ENCODE results near the gene RCL1.
"Not testable (repeated sequence)": the region's sequence is repeated elsewhere in the genome, so short reads cannot be mapped to it uniquely, and the experiment has no call there.

Gene RCL1

DNA sequence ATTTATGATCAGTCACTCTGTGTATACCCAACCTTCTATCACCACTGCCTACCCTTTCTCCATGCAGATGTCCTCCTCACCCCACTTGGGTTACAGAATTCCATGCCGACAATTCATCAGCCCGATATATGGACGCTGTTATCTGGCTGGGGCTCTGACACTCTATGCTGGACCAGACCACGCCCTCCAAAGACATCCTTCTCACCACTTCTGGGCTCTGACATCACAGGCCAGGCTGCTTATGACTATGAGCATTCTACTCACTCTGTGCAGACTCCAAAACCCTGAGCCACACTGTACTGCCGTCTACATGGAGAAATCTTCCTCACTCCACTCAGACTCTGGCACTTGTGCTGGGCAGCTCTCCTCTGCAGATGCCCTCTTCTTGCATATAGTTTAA lies 44.1 kb upstream of the RCL1 start:
- peaks cover 0 to 6% (median 0%) of the 10 kb centered on the region in 3 experiments for H3K27me3 ChIP-seq (ENCODE audit: control insufficient read depth in 3 of 3, insufficient read depth in 3 of 3, low read depth in 1 of 3, low read length in 3 of 3)
- WGBS, 2 donors (ENCODE audit: extremely low coverage in 2 of 2, insufficient read length in 2 of 2, insufficient replicate concordance in 1 of 2) = no CpG with 5 or more reads among the region's 5 CpGs

DNA sequence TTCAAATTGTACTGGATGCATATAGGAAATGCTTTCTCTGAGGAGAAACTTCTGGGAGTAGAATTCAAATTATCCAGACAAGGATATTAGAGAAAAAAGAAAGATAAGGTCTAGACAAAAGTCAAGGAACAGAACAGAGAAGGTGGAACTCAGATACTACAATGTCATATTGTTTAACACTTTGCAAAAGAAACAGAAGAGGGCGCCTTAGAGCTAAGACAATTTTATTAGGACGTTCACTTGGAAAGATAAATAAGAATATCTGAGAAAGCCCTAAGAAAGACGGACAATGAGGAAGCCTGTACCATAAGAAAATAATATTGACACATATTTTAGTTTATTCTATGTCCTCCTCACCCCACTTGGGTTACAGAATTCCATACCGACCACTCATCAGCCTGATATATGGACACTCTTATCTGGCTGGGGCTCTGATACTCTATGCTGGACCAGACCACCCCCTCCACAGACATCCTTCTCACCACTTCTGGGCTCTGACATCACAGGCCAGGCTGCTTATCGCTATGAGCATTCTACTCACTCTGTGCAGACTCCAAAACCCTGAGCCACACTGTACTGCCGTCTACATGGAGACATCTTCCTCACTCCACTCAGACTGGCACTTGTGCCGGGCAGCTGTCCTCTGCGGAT lies 42.6 kb upstream of the RCL1 start:
- no peak overlapping the region for H3K4me2 ChIP-seq (ENCODE audit: insufficient read depth, low read length, poor library complexity, severe bottlenecking)

More for the DNA sequence above, 44.1 kb upstream of the RCL1 start:
- Histone ChIP-seq H4K91ac (ENCODE audit: low read depth, low read length, poor library complexity) (no peak overlapping the region), H3K4me2 (ENCODE audit: insufficient read depth, low read length, poor library complexity, severe bottlenecking) (no peak overlapping the region), H3K27ac (replicated peaks; ENCODE audit: low read length) (no peak overlapping the region), H3K79me1 (ENCODE audit: low read depth, low read length) (no peaks in the 10 kb centered on the region), H4K8ac (ENCODE audit: low read depth, low read length) (no peak overlapping the region), H3K36me3 (replicated peaks in 1 of 2; ENCODE audit: control insufficient read depth in 2 of 2, insufficient read depth in 2 of 2, low read length in 2 of 2) (no peaks in the 10 kb centered on the region), H3K4ac (ENCODE audit: low read length) (no peak overlapping the region), H3K14ac (ENCODE audit: low read length) (no peak overlapping the region), H2BK15ac (ENCODE audit: low read length) (no peak overlapping the region), H3K18ac (ENCODE audit: low read length) (no peak overlapping the region), H3K9ac (ENCODE audit: low read depth, low read length, poor library complexity) (no peak overlapping the region), H3K4me3 (ENCODE audit: low read length in 2 of 2) (no peak overlapping the region), H2BK5ac (ENCODE audit: low read length) (no peak overlapping the region), H2BK120ac (ENCODE audit: low read depth, low read length) (no peak overlapping the region), H2BK12ac (ENCODE audit: low read length) (no peak overlapping the region), H3K23ac (ENCODE audit: low read depth, low read length, poor library complexity) (no peak overlapping the region), H3K4me1 (ENCODE audit: control insufficient read depth in 2 of 2, insufficient read depth in 1 of 2, low read depth in 1 of 2, low read length in 2 of 2) (no peaks in the 10 kb centered on the region), H2AK5ac (ENCODE audit: low read depth, low read length) (no peak overlapping the region), H3K9me3 (replicated peaks in 1 of 2; ENCODE audit: control insufficient read depth in 2 of 2, insufficient read depth in 1 of 2, low read depth in 1 of 2, low read length in 2 of 2) (no peaks in the 10 kb centered on the region), H2AFZ (ENCODE audit: low read length) (no peak overlapping the region)
- no peak for DNase-seq (ENCODE audit: low spot score)

DNA sequence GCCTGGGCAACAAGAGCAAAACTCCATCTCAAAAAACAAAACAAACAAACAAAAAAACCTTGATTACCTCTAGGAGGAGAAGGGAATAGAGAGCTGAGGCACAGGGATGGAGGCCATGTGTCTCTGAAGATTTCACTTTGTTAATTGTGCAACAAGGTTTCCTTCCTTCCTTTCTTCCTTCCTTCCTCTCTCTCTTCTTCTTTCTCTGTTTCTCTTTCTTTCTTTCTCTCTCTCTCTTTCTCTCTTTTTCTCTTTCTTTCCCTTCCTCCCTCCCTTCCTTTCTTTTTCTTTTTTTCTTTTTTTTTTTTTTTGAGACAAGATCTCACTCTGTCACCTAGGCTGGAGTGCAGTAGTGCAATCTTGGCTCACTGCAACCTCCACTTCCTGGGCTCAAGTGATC lies 38.2 kb upstream of the RCL1 start:
- not testable (repeated sequence) for H3K14ac ChIP-seq (ENCODE audit: low read length); H3K79me1 ChIP-seq (ENCODE audit: low read depth, low read length); H3K27ac ChIP-seq (replicated peaks; ENCODE audit: low read length); H2BK5ac ChIP-seq (ENCODE audit: low read length); H3K9ac ChIP-seq (ENCODE audit: low read depth, low read length, poor library complexity); H2BK12ac ChIP-seq (ENCODE audit: low read length); H2BK15ac ChIP-seq (ENCODE audit: low read length); H3K27me3 ChIP-seq (ENCODE audit: control insufficient read depth in 3 of 3, insufficient read depth in 3 of 3, low read depth in 1 of 3, low read length in 3 of 3); H2BK120ac ChIP-seq (ENCODE audit: low read depth, low read length); H3K4me3 ChIP-seq (ENCODE audit: low read length in 2 of 2); H3K4me1 ChIP-seq (ENCODE audit: control insufficient read depth in 2 of 2, insufficient read depth in 1 of 2, low read depth in 1 of 2, low read length in 2 of 2); H2AK5ac ChIP-seq (ENCODE audit: low read depth, low read length); DNase-seq (ENCODE audit: low spot score); H3K23ac ChIP-seq (ENCODE audit: low read depth, low read length, poor library complexity); H2AFZ ChIP-seq (ENCODE audit: low read length); H3K36me3 ChIP-seq (replicated peaks in 1 of 2; ENCODE audit: control insufficient read depth in 2 of 2, insufficient read depth in 2 of 2, low read length in 2 of 2); H3K9me3 ChIP-seq (replicated peaks in 1 of 2; ENCODE audit: control insufficient read depth in 2 of 2, insufficient read depth in 1 of 2, low read depth in 1 of 2, low read length in 2 of 2); H4K91ac ChIP-seq (ENCODE audit: low read depth, low read length, poor library complexity); H3K4ac ChIP-seq (ENCODE audit: low read length); H4K8ac ChIP-seq (ENCODE audit: low read depth, low read length); H3K18ac ChIP-seq (ENCODE audit: low read length); H3K4me2 ChIP-seq (ENCODE audit: insufficient read depth, low read length, poor library complexity, severe bottlenecking)

More for the DNA sequence above, 42.6 kb upstream of the RCL1 start:
- Histone ChIP-seq H3K4me1 (ENCODE audit: control insufficient read depth in 2 of 2, insufficient read depth in 1 of 2, low read depth in 1 of 2, low read length in 2 of 2) (no peaks in the 10 kb centered on the region), H4K91ac (ENCODE audit: low read depth, low read length, poor library complexity) (no peak overlapping the region), H2AFZ (ENCODE audit: low read length) (no peak overlapping the region), H2AK5ac (ENCODE audit: low read depth, low read length) (no peak overlapping the region), H3K4ac (ENCODE audit: low read length) (no peak overlapping the region), H3K36me3 (replicated peaks in 1 of 2; ENCODE audit: control insufficient read depth in 2 of 2, insufficient read depth in 2 of 2, low read length in 2 of 2) (no peaks in the 10 kb centered on the region), H3K27me3 (ENCODE audit: control insufficient read depth in 3 of 3, insufficient read depth in 3 of 3, low read depth in 1 of 3, low read length in 3 of 3) (peaks cover 0 to 7% (median 0%) of the 10 kb centered on the region in 3 experiments), H3K9ac (ENCODE audit: low read depth, low read length, poor library complexity) (no peak overlapping the region), H3K23ac (ENCODE audit: low read depth, low read length, poor library complexity) (no peak overlapping the region), H2BK12ac (ENCODE audit: low read length) (no peak overlapping the region), H3K4me3 (ENCODE audit: low read length in 2 of 2) (no peak overlapping the region), H3K9me3 (replicated peaks in 1 of 2; ENCODE audit: control insufficient read depth in 2 of 2, insufficient read depth in 1 of 2, low read depth in 1 of 2, low read length in 2 of 2) (no peaks in the 10 kb centered on the region), H2BK15ac (ENCODE audit: low read length) (no peak overlapping the region), H3K27ac (replicated peaks; ENCODE audit: low read length) (no peak overlapping the region), H3K79me1 (ENCODE audit: low read depth, low read length) (no peaks in the 10 kb centered on the region), H4K8ac (ENCODE audit: low read depth, low read length) (no peak overlapping the region), H3K14ac (ENCODE audit: low read length) (no peak overlapping the region), H2BK5ac (ENCODE audit: low read length) (no peak overlapping the region), H2BK120ac (ENCODE audit: low read depth, low read length) (no peak overlapping the region), H3K18ac (ENCODE audit: low read length) (no peak overlapping the region)
- no peak for DNase-seq (ENCODE audit: low spot score)
- no CpG with 5 or more reads among the region's 8 CpGs for WGBS, 2 donors (ENCODE audit: extremely low coverage in 2 of 2, insufficient read length in 2 of 2, insufficient replicate concordance in 1 of 2)

DNA sequence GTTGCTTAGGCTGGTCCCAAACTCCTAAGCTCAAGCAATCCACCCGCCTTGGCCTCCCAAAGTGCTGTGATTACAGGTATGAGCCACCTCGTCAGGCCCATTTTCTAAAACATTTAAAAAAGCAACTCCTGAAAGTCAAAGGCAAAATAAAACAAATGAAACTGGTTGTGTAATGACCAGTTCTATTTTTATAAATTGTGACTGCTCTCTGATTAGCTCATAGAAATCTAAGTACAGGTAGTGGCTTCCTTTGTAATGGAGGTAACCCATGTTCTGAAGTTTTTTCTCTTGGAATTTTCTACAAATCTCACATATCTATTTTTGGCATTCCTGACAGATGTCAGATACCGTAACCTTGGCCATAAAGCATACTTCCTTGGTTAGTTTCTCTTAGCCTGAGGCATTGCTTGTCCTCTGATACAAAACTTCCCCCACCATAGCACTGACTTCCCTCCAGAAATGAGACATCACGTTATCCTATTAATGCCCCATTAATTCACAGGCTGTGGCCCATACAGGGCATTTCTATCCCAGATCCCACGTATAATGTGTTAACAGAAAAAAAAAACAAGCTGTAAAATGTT lies 37.6 kb upstream of the RCL1 start:
- no peak overlapping the region for H3K27ac ChIP-seq (replicated peaks; ENCODE audit: low read length)

More for the DNA sequence above, 37.6 kb upstream of the RCL1 start:
- Histone ChIP-seq H3K9me3 (replicated peaks in 1 of 2; ENCODE audit: control insufficient read depth in 2 of 2, insufficient read depth in 1 of 2, low read depth in 1 of 2, low read length in 2 of 2) (no peaks in the 10 kb centered on the region), H4K8ac (ENCODE audit: low read depth, low read length) (no peak overlapping the region), H3K4me1 (ENCODE audit: control insufficient read depth in 2 of 2, insufficient read depth in 1 of 2, low read depth in 1 of 2, low read length in 2 of 2) (no peaks in the 10 kb centered on the region), H3K4me3 (ENCODE audit: low read length in 2 of 2) (no peak overlapping the region), H2BK15ac (ENCODE audit: low read length) (no peak overlapping the region), H3K4me2 (ENCODE audit: insufficient read depth, low read length, poor library complexity, severe bottlenecking) (no peak overlapping the region), H3K14ac (ENCODE audit: low read length) (no peak overlapping the region), H2BK120ac (ENCODE audit: low read depth, low read length) (no peak overlapping the region), H3K79me1 (ENCODE audit: low read depth, low read length) (peaks cover 2% of the 10 kb centered on the region), H2BK12ac (ENCODE audit: low read length) (no peak overlapping the region), H3K18ac (ENCODE audit: low read length) (no peak overlapping the region), H3K36me3 (replicated peaks in 1 of 2; ENCODE audit: control insufficient read depth in 2 of 2, insufficient read depth in 2 of 2, low read length in 2 of 2) (no peaks in the 10 kb centered on the region), H2AFZ (ENCODE audit: low read length) (no peak overlapping the region), H2AK5ac (ENCODE audit: low read depth, low read length) (no peak overlapping the region), H3K27me3 (ENCODE audit: control insufficient read depth in 3 of 3, insufficient read depth in 3 of 3, low read depth in 1 of 3, low read length in 3 of 3) (peaks cover 0 to 13% (median 0%) of the 10 kb centered on the region in 3 experiments), H3K4ac (ENCODE audit: low read length) (no peak overlapping the region), H4K91ac (ENCODE audit: low read depth, low read length, poor library complexity) (no peak overlapping the region), H3K23ac (ENCODE audit: low read depth, low read length, poor library complexity) (no peak overlapping the region), H3K9ac (ENCODE audit: low read depth, low read length, poor library complexity) (no peak overlapping the region), H2BK5ac (ENCODE audit: low read length) (no peak overlapping the region)
- WGBS, 2 donors (ENCODE audit: extremely low coverage in 2 of 2, insufficient read length in 2 of 2, insufficient replicate concordance in 1 of 2) = no CpG with 5 or more reads among the region's 5 CpGs
- DNase-seq (ENCODE audit: low spot score) = no peak

Data from neuronal stem cell (in vitro differentiated cells).